Gastroesophageal sphincter (tissue), 3 donors: ENCODE measurements around the gene PPEF2.

Experiments used
- POLR2A ChIP-seq, 2 donors: fragments of 450-650 bp; IDR thresholded peaks; one replicate each; pipeline ENCODE4 v1.6.1; 2017; ENCODE audit warnings: antibody characterized with exemption in 2 of 2, mild to moderate bottlenecking in 2 of 2, moderate library complexity in 1 of 2
- TF ChIP-seq, protein P1 (sequence below), 4 experiments: fragments of 200-600 bp in 2 of 4; fragments of 450-650 bp in 2 of 4; sonication (generic) in 1 of 4; IDR thresholded peaks; one replicate each; pipeline ENCODE4 v1.5.1; 2017 to 2019; ENCODE audit warnings: antibody characterized with exemption in 4 of 4, mild to moderate bottlenecking in 2 of 4, moderate library complexity in 2 of 4

GRCh38 chr4:75867130-75867529, 35.1 kb downstream of the PPEF2 start:
- TF ChIP-seq, protein P1, sequence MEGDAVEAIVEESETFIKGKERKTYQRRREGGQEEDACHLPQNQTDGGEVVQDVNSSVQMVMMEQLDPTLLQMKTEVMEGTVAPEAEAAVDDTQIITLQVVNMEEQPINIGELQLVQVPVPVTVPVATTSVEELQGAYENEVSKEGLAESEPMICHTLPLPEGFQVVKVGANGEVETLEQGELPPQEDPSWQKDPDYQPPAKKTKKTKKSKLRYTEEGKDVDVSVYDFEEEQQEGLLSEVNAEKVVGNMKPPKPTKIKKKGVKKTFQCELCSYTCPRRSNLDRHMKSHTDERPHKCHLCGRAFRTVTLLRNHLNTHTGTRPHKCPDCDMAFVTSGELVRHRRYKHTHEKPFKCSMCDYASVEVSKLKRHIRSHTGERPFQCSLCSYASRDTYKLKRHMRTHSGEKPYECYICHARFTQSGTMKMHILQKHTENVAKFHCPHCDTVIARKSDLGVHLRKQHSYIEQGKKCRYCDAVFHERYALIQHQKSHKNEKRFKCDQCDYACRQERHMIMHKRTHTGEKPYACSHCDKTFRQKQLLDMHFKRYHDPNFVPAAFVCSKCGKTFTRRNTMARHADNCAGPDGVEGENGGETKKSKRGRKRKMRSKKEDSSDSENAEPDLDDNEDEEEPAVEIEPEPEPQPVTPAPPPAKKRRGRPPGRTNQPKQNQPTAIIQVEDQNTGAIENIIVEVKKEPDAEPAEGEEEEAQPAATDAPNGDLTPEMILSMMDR (IDR thresholded peaks at IDR 0.05): no peak
- TF ChIP-seq POLR2A (IDR thresholded peaks at IDR 0.05): no peak
